NCI-H748 (cell line): Measurements from ENCODE around the gene ZNF574.

Experiments
- DNase-seq: peaks from one replicate; lab custom pipeline; 2025; ENCODE audit not compliant: unreplicated experiment; lab: John Stamatoyannopoulos, UW

Gene ZNF574

GRCh38 chr19:42121656-42122069 is 45.7 kb downstream of the ZNF574 start:
- no peak for DNase-seq

GRCh38 chr19:42122691-42123607 is 47.0 kb downstream of the ZNF574 start:
- DNase-seq, result no peak

GRCh38 chr19:42123765-42124164 is 47.8 kb downstream of the ZNF574 start:
- DNase-seq, result no peak

DNA sequence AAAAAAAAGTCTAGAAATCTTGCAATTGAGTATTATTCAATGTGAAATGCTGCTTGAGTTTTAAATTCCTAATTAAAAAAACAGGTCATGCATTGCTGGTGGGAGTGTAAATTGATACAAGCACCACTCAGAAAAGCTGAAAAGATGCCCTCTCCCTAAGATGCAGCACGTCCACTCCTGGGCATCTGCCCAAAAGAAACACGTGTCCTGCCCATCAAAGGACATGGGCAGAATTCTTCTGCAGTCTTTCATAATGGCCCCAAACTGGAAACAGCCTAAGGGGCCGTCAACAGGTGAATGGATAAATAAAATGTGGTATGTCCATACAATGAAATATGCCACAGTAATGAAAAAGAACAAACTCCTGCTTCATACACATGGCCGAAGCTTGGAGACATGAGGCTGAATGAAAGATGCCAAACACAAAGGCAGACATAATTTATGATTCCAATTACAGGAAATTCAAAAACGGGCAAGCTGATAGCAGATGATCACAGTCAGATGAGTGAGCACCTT is 48.5 kb downstream of the ZNF574 start:
- no peak for DNase-seq

DNA sequence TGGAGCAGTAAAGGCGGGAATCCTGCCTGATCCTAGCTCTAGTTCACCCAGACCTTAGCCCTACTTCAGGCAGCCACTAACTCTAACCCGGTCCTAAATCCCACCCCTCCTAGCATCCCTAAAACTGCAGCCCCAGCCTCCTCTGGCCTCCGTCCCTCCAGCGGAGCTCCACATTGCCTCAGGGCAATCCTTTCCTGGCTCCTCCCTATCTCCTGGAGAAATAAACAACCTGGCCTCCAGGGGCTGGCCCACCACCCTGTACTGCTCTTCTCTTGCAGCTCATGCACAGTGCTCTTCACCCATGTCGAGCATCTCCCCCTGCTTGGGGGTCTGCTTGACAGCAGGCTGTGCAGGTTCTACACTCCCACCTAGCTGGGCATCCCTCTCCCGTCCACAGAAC is 49.6 kb downstream of the ZNF574 start:
- no peak for DNase-seq

- DNase-seq, result no peak
These were observed 50.6 kb downstream of the ZNF574 start for GRCh38 chr19:42126574-42126973.

- no peak for DNase-seq
These were observed 53.7 kb downstream of the ZNF574 start for GRCh38 chr19:42129399-42130253.

DNA sequence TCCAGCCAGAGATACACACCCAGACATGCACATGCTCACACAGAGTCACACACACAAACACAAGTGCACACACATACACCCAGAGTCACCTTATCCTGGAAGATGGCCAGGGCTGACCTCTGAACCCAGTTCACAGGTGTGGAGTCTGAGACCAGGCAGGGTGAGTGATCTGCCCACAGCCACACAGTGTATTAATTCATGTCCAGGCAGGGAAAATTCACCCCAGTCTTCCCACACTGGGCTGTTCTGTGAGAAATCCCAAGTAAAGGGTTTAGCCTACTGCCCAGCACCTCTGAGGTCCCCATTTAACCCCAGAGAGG is 54.2 kb downstream of the ZNF574 start:
- no peak for DNase-seq
